Stromal cell of bone marrow (primary cell): Measurements from ENCODE around the gene SND1.
A peak's percentile ranks its signal among the peaks of the same experiment; 100 is the strongest.

Experiments used
- DNase-seq: peaks from one replicate; pipeline ENCODE4 v3.0.0-alpha.2; 2012; ENCODE audit warnings: low read depth

Gene SND1

DNA sequence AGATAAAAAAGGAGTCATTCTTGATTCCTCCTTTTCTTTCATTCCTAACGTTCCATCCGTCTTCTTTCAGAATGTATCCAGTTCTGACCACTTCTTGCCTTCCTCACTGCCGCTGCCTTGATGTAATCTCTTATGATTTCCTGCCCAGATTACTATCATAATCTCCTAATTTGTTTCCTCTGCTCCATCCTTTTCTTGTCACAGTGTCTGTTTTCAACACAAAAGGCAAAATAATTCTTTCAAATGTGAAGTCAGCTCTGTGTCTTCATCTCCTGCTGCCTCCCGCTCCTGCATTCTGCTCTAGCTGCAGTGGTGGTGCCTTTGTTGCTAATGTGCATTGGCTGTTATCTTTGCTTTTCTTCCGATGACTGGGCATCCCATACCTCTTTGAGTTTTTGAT is 150.9 kb downstream of the SND1 start:
- no peak for DNase-seq

DNA sequence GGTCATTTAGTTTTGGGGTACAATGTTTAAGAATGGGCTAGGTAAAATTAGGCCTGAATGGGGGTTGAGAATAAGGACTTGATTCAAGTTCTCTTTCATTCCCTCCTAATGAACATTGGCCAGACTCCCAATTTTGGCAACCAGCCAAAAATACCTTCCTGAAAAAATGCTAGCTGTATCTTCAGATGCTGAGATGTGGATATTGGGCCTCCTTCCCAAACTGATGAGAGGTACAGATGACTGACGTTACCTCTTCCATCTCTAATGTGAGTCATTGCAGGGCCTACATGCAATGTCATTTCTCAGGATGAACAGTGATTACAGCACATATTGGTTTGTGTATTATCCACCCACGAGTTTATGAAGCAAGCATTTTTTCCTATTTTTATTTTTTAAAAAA is 151.6 kb downstream of the SND1 start:
- DNase-seq: no peak

DNA sequence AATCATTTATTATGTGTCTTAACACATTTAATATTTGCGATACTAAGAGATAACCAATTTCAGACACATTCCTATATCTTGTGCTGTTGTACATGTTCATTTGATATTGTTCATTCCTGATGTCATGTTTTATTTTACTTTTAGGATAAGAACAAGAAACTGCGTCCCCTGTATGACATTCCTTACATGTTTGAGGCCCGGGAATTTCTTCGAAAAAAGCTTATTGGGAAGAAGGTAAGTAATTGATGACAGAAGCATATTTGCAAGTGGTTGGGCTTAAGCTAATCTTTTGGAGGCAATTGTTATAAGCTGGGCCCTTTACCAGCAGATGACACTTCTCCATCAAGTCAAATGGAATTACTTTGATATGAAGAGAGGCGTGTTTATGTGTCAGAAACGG is 155.3 kb downstream of the SND1 start:
- no peak for DNase-seq

DNA sequence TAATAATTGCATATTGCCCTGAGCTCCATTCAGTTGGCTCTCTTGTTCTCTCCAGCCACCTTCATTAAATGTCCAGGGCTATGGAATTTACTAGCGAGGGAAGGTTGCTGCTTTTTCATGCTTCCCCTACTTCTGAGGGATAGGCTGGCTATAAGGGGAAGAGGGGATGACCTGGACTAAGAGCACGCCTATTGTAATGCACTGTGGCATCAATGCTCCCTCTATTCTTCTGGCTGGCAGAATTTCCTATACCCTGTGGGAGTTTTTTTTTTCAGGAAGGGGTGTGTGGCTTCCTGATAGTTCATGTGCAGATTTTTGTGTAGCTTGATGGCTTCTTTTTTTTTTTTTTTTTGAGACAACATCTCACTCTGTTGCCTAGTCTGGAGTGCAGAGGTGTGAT is 155.8 kb downstream of the SND1 start:
- no peak for DNase-seq

DNA sequence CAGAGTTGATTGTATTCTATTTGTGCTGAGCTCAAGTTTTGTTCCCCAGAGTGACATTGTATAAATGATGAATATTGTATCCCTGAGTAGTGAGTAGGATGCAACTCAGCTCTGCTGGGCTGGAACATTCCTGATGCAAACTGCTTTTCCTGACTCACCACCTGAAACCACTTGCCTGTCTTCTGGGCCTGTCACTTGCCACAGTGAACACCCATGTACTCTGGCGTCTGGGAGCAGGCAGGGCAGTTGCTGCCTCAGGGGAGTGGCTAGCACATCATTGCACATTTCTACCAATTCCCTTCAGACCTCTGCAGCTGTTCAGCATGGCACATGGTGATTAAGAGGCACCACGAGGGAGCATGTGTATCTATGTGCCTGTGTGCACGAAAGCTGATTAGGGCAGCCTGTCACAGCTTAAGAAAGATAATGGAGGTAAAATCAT is 157.3 kb downstream of the SND1 start:
- no peak for DNase-seq

DNA sequence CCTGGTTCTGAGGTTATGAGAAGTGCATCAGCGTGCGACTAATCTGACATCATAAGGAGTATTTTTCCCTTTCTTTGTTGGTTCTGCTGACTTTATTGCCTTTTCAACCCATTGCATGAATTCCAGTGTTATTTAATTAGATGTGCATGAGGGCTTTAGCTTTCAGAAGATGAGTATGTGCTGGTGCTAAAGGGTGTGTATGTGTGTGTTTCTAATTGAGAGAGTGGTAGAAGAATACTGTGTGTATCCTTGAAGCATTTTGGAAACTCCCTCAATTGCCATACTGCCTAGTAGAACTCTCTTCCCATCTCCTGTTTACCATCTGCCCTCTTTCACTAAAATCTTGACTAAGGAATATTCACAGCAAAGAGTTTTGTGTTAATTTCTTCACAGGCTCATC is 158.1 kb downstream of the SND1 start:
- no peak for DNase-seq

DNA sequence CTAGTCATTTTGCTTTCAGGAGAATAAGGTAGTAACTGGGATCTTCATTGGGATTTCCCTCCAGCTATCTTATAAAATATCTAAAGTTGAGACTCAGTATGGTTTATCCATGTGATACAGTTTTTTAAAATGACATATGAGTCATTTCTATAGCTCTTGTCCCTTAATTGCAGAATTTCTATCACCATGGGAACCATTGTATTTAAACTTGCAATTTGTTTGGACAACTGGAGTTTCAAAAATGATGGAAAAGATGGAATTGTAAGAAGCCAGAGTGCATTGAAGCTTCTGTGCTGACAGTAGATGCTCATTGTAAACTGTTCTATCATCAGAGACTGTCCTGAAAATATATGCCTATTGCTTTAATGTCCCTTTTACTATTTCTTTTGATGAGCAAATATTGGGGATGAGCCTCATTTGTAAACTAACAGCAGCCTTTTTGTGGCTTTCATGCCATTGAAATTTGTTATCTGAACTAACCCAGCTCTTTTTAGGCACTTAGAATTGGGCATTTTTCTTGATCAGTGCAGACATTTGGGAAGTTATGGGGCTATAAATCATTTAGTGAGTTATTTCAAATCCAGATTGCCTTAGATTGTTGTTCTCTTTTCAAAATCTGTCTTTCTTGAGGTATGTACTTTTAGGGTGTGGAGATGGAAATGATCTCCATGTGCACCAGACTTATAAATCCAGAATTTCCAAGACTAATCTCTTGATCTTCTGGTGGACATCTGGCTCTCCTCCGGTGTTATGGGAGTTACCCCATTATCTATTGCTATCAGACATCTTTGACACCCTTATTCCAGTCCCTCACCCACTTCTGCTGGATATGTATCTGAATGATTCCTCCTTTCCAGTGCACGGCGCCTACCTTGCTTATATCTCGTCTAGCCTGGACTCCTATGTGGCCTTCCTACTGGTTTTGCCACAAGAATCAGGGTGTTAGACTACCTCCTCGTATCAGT is 159.0 kb downstream of the SND1 start:
- no peak for DNase-seq

DNA sequence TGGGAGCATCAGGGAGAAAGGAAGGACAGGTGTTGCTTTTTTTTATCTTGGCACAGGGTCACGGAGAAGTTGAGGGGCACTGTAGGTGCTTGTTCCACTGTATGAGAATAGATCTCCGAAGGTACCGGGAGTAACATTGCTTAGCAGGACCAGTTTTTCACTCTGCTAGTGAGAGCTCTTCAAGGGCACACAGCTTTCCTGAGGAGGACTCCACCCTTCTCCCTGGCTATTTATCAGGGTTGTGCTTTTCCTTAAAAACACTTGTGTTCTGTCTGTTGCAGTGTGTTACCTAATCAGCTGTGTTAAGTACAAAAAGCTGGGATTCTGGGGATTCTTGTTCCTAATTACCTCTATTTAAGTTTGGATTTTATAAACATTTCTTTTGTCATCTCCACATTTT is 160.5 kb downstream of the SND1 start:
- DNase-seq: no peak

DNA sequence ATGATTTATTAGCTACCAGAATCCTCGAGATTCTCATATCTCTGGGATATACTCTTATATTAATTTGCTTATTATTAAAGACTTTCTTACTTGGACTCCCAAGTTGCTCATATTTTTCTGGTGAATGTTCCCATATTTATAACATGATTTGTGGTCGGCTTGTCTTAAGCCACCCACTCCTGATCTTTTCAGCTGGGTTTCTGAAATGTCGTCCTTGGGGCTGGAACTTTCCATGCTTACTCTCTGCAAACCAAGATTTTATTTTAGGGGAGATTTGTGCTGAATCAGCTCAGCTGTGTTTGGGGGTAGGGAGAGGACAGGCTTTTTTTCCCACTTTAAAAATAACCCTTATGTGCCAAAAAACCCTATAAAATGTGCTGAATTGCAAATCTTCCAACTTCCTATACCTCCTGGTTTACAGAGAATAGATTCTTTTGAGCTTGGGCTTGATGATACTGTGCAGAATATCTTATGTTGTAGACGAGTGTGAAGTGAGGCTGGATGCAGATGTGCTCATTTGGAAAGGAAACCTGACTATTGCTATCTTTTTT is 162.1 kb downstream of the SND1 start:
- no peak for DNase-seq

DNA sequence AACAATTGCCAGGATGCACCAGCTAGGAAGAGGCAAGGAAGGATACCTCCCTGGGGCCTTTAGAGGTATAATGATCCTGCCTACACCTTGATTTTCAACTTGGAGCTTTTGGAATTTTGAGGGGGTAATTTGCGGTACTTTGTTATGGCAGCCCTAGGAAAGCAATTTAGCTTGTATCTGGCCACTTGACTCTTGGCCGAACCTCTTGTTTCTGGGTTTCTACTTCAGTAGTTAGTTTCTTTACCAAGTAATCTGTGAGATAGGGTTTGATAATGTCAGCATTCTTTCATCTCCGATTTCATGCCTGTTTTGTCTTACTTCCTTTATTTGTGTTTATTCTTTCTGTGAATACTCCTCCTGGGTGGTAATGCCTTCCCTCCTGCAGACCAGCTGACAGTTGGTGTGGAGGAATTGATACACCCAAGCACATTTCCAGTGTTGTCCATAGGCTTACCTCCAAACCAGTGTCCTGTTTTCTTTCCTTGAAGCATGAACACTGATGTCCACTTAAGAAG is 163.7 kb downstream of the SND1 start:
- no peak for DNase-seq

DNA sequence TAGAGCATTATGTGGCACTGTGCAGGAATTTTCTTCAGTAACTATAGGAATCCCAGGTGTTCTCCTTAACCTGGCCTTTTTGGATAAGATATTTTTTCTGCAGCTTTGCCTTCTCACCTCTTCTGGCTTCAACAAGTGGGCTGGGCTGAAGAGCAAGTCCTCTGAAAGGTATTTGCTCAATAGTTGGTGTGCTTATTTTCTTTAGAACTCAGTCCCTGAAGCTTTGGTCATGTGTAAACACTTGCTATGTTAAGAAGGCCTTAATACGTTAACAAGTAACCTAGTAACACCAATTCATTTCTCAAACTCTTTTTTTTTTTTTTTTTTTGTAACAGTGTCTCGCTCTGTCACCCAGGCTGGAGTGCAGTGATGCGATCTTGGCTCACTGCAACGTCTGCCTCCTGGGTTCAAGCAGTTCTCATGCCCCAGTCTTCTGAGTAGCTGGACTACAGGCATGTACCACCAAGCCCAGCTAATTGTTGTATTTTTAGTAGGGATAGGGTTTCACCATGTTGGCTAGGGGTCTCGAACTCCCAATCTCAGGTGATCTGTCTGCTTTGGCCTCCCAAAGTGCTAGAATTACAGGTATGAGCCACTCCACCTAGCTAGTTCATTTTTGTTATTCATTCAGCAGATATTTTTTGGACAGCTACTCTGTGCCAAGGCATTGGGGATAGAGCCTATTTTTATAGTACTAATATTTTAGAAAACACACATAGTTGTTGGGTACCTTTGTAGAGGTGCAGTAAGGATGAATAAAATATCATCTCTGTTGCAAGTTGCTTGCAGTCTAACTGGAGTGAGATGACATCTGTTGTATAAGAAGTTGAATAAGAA is 164.6 kb downstream of the SND1 start:
- no peak for DNase-seq

DNA sequence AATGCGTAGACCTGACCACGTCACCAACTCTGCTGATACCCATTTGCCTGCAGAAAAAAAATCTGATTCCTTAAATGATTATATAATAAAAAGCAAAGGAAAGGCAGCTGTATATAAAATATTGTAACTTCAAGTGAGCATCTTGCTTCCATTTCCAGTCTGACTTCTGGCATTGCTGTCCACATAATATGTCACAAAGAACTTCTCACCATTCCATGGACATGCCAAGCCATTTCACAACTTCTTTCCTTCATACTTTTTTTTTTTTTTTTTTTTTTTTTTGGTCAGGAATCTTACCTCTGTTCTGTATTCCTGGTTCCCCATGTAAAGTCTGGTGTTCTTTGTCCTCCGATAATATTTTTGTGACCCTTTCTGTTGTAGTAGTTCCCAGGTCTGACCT is 165.5 kb downstream of the SND1 start:
- no peak for DNase-seq

DNA sequence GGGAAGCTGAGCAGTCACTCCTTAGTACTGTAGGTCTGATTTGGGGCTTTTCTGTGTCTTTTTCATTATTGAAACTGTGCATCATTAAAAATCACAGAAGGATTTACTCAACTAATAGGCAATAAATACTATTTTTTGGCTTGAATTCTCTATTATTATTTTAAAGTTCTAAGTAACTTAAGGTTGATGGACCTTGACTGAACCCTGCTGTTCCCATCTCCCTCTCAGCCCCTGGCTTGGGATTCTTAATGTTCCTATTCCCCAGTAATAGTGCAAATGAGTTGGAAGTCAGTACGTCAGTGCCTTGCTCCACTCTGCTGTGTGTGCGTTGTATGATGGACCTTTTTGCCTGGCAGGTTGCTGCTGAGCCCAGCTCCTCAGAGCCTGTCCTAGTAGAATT is 166.3 kb downstream of the SND1 start:
- DNase-seq: no peak

DNA sequence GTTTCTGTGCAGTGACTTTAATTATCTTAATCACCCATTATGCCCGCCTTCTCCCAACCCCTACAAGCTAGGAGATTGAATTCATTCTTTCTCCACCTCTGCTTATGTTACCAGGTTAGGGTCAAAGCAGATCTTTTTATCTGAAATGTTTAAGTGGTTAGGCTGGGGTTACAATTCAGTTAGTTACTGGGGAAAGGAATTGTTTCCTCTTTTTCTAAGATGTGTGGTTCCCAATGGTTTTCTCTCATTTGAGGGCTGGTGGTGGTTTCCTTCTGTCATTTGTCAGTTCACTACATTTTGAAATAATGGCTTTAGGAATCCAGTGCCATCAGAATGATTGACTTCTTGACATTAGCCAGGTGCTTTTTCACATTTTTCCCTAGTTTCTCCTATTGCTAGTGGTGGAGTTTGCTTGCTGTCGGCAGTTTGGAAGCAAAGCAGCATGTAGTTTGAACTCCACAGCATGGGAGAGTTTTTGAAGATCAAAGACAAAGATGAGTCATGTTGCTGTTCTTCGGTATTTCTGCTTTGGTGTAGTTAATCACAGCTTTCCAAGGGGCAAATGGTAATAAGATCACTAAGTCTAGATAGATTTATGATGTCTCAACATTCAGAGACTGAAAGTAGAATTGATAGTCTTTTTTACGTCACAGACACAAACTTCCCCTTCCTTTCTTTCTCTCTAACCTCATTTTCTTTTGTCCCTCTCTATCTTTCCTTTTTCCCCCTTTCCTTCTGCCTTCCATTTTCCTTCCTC is 168.2 kb downstream of the SND1 start:
- peak; percentile 15 for DNase-seq

DNA sequence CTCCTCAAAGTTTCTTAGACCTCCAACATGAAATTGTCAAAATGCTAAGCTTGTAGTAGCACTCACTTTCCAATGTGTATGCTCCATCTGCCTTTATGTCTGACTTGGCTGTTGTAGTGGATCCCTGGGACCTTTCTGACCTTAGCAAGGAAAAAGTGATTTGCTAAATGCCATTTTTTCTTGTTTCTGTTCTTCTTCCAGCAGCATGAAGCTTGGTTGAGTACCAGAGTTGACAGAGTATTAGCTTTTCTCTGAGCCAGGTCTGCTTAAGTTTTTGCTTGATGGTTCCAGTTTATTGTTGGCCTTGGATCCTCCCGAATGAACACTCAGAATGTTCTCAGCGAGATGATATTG is 168.7 kb downstream of the SND1 start:
- DNase-seq: no peak

DNA sequence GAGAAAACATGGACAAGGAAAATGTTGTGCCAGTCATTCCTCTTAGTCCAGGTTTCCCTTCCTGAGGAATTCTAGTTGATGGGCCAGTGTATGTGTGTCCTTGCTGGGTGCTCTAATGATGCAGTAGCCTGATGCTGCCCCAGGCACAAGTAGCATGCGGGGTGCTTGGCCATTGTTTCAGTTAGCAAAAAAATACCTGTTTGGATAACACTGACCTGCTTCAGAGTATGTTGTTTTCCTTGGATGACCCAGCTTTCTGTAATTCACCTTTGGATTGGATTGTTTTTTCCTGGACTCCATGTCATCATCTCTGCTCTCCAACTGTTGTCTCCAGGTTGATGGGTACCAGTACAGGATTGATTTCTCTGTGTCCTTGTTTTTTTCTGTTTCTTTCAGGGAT is 169.2 kb downstream of the SND1 start:
- DNase-seq: no peak

DNA sequence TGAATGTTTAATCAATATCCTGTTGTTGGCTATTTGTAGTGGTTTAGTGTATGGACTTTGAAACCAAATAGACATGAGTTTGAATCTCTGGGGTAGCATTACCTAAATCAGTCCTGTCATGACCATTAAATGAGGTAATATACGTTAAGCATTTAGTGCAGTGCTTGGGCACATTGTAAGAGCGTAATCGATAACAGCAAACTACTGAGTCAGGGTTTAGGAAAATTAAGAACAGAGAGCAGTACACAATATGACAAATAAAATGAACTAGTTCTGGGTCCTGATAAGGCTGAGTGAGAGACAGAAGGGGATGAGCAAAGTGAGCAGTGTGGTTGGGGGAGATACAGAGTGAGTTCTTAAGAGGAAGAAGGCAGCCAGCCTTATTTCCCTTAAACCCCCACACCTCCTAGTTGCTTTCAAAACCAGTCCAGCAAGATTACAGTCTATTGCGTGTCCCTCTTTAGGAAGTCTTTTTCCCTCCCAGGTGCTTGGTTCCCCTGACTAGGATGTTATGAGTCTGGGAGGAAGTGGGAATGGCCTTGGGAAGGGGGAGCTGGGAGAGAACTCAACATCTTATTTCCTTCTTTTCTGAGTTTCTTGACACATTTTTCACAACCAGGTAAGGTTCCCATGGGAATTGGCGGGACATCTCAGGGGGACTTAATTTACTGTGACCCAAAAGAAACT is 171.0 kb downstream of the SND1 start:
- no peak for DNase-seq

DNA sequence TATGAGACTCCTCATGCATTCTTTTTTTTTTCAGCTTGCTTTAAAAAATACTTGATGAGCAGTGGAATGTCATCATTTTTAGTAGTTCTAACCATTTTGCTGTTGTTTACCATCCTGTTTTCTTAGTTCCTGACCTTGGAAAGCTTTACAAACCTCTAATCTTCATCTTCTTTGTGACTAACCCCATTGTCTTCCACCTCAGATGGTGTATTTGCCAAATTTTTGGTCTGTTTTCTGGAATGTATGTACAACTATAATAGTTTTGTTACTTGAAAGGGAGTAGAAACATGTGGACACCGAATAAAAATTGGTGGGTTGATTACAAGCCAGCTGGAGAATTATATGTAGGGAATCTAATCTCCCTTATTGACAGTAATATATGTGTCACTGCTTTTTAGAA is 172.7 kb downstream of the SND1 start:
- DNase-seq: no peak

DNA sequence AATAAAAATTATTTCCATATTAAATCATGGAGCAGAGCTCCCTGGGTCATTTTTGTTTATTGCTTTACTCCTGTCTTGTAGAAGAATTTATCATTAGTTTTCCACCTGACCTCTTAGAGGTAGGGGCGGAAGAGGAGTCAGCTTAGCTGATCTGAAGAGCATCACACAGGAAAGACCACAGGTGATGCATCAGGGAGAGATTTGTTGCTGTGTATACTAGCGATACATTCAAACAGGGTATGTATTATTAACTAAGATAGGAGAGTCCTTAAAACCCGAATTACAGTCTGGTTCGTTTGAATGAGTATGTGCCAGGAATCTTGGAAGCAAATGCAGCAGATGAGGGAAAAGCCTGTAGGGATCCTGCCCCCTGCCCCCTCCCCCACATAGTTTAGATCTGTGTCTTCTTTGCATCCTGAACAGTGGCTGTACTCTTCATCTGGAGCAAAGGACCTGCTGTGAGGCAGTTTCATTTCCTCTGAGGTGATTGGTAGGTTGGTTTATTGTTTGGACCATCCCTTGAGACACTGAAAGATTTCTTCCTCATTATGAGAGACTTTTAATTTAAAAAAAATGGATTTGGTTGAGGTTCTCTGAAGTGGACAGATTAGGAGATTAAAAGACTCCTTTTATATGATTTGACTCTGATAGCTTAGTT is 177.0 kb downstream of the SND1 start:
- no peak for DNase-seq

DNA sequence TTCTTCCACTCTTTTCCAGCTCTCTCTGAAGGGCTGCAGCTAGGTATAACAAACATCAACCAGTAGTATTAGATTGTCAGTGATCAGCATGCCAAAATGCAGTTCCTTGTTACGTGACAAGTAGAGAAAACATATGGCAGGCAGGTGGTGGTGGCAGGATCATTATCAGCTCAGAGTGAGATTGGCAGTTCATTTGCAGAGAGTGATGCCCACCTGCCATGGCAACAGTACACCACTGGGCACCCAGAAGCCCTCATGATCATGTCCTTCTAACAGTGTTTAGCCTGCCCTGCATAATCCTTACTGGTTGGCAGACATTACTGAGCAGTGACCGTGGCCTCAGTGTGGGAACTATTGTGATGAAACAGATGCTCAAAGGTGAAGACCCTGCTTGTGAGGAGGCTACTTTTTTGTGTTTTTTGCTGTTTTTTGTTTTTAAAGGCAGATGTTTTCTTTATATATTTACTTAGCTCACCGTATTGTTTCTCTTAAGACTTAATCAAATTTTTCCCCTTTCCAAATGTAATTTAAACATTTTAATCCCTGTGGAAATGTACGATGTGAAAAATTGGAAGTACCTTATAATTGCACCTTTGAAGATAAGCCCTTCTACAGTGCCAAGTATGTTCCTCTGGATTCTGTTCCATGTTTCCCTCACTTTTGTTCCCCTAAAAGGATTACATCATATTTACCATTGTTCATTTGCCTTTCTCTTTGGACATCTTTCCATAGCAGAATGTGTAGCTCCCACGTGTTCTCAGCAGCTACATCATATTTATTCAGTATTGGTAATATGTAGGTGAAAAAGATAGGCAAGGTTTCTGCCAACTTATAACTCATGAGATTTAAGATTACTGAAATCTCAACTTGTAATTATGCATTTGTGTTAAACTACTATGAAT is 179.6 kb downstream of the SND1 start:
- DNase-seq: no peak
